ENCODE results near the gene FES.

The FES gene

DNA sequence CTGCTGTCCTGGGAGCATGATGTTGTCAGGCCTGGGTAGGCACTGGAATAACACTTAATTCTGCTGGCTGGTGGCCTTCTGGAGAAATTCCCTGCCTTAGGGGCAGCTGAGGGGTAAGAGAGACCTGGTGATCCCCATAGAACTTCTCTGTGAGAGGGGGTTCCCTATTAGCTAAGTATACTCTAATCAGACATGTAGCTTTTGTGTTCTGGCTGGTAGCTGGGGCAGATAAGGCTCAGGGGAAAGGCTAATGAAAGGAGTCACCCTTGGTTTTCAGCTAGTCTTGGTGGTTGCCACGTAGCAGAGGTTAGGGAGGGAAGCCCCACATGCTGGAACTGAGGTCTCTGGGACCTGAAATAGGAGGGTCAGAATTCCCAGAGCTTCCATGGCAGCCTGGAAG is 49.0 kb downstream of the FES start:
- no peak for DNase-seq

- peak; percentile 85 for DNase-seq
Measured at GRCh38 chr15:90934256-90934948, 50.1 kb downstream of the FES start.

DNA sequence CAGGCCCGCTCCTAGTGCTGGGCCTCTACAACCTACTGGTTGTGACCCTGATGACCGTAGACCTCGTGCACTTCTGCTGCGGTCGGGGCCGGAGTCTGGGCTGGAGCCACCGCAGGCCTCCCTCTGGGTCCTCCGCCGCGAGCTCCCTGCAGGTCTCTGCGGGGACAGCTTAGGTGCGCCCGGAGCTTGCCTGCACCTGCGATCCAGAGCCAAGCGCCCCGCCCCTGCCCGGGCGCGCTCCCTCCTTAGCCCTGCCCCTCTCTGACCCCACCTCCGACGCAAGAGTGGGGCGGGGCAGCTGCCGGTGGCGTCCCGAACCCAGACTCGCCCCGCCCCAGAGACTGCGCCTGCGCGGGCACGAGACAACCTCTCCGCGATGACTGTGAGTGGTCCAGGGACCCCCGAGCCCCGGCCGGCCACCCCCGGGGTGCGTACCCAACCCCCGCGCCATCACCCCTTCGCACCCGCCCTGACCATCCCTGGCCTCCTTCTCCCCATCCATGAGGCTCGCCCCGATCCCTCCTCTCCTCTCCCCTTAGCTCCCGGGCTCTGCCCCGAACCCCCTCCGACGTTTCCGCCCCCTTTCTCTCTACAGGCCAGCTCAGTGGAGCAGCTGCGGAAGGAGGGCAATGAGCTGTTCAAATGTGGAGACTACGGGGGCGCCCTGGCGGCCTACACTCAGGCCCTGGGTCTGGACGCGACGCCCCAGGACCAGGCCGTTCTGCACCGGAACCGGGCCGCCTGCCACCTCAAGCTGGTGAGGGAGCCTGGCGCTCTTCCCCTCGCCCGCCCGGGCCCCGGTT is 50.8 kb downstream of the FES start, which contains the start of gene UNC45A:
TSS of gene UNC45A (plus strand) at position 337 of the 803 bp plus-strand sequence. CDS start at position 377, 40 bp downstream.
- peak; percentile 96 for DNase-seq

DNA sequence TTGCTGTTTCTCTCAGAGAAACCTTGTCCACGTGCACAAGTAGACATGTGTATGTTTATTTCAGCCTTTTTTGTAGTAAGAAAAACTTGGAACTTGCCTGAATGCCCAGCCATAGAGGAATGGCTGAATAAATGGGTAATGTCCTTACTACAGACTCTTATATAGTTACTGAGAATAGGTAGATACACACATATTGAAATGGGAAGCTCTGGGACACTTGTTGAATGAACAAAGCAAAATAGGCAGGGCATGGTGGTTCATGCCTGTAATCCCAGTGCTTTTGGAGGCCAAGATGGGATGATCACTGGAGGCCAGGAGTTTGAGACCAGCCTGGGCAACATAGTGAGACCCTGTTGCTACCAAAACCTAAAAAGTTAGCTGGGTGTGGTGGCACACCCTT is 52.5 kb downstream of the FES start:
- DNase-seq: no peak

- no peak for DNase-seq
Measured at GRCh38 chr15:90938261-90938660, 54.0 kb downstream of the FES start.

- no peak for DNase-seq
Measured at GRCh38 chr15:90939756-90940155, 55.5 kb downstream of the FES start.

DNA sequence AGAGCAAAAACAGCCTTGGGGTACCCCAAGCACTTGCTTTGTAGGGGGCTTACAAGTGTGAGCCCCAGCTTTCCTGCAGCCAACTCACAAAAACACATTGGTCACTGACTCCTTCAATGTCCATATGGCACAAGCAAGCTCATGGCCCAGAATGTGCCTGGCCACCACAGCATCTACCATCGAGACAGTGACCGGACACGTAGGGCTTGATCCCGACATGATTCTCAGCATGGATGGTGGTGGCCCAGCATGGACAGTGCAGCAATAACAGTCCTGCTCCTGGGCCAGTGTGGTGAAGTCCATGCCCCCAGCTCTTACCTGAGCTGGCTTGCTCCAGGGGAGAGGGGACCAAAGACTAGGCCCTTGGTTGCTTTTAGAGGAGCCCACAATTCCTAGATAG is 56.7 kb downstream of the FES start:
- DNase-seq: no peak

DNA sequence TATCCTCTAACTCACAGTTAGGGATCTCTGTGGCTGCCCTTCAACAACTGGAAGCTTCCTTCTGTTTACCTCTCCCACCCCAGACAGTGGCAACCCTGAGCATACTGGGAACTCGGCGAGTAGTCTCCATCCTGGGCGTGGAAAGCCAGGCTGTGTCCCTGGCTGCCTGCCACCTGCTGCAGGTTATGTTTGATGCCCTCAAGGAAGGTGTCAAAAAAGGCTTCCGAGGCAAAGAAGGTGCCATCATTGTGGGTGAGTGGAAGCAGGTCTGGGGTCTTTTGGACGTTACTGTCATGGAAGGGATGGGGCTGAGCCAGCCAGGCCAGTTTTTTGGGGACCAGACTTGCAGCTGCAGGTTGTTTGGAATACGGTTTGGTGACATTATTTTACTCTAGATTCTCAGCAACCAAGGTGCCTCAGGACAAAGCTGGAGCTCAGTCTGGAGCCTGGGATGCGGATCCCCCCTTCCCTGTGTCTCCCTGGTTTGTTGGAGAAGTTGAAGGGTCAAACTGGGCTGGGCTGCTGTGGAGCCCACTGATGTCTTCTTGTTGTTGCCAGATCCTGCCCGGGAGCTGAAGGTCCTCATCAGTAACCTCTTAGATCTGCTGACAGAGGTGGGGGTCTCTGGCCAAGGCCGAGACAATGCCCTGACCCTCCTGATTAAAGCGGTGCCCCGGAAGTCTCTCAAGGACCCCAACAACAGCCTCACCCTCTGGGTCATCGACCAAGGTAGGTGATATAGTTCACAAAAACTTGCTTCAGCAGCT is 58.2 kb downstream of the FES start:
- no peak for DNase-seq

DNA sequence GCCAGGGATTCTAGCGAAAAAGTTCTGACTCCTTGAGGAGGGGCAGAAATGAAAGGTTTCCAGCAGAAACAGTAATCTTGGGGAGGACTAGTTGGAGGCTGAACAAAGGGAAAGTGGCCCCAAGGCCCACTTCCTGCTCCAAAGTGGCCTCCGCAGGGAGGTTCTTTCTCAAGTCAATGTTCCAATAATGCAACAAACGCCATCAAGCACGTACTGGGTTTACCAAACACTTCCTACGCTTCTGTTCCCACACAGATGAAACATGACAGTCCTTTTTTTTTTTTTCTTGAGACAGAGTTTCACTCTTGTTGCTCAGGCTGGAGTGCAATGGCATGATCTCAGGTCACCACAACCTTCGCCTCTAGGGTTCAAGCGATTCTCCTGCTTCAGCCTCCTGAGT is 60.8 kb downstream of the FES start:
- DNase-seq: no peak
